Activated T-helper 17 cell treated with anti-CD3 and anti-CD28 coated beads, Interleukin-2, amount 50 U/mL, for 72 hours (primary cell): Measurements from ENCODE around the gene WWOX. TPM values are rescaled to one million over a fixed set of nuclear protein-coding genes. Genes with fewer than 3 reads are reported as not detected.

Experiments
- ATAC-seq: fragments of 150-1000 bp; cut with Tn5 transposase; replicated peaks from 2 replicates; pipeline ENCODE4 v1.10.0; 2021; ENCODE audit warnings: mild to moderate bottlenecking, moderate library complexity
- H3K27ac Mint-ChIP-seq: one replicate; pipeline ENCODE4 v1.8.0; 2022; ENCODE audit warnings: mixed read lengths
- H3K27me3 Mint-ChIP-seq: one replicate; pipeline ENCODE4 v1.8.0; 2022; ENCODE audit warnings: mixed read lengths
- H3K36me3 Mint-ChIP-seq: one replicate; pipeline ENCODE4 v1.8.0; 2022; ENCODE audit warnings: low read depth, mild to moderate bottlenecking, mixed read lengths
- H3K4me1 Mint-ChIP-seq: one replicate; pipeline ENCODE4 v1.8.0; 2022; ENCODE audit warnings: mixed read lengths
- H3K4me3 Mint-ChIP-seq: one replicate; pipeline ENCODE4 v1.8.0; 2022; ENCODE audit warnings: mild to moderate bottlenecking, mixed read lengths
- H3K9me3 Mint-ChIP-seq: one replicate; pipeline ENCODE4 v1.8.0; 2022; ENCODE audit warnings: mixed read lengths
- total RNA-seq, 2 donors: library from RNA; stranded (reverse); gene quantifications; one replicate each; pipeline ENCODE4 v1.2.3, GENCODE V29; 2022

WWOX gene
- total RNA-seq, 2 donors from 2014 or later: 9.4 to 16.5 TPM

DNA sequence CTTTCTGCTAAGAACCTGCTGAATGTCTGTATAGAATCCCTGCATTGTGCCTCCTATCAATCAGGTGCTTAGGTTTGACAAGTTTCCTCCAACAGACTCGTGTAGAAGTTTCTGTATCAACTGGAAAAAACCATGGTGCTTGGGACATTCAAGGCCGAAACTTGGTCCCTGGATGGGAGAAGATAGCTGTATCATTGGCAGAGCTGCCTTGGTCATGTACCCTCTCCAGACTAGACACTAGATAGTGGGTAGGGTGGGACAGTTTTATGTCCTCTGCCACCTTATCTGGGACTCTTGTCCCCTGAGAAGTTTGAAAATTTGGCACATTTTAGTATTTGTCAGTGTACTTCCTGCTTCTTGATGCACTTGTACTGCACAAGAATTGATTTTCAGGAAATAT, 520.8 kb downstream of the WWOX start:
- ATAC-seq: no peak
- H3K27me3 Mint-ChIP-seq: no peaks in the 10 kb centered on the region
- H3K9me3 Mint-ChIP-seq: no peaks in the 10 kb centered on the region
- no peak overlapping the region for H3K27ac Mint-ChIP-seq
- no peaks in the 10 kb centered on the region for H3K4me1 Mint-ChIP-seq
- no peaks in the 10 kb centered on the region for H3K36me3 Mint-ChIP-seq
- H3K4me3 Mint-ChIP-seq: no peak overlapping the region

DNA sequence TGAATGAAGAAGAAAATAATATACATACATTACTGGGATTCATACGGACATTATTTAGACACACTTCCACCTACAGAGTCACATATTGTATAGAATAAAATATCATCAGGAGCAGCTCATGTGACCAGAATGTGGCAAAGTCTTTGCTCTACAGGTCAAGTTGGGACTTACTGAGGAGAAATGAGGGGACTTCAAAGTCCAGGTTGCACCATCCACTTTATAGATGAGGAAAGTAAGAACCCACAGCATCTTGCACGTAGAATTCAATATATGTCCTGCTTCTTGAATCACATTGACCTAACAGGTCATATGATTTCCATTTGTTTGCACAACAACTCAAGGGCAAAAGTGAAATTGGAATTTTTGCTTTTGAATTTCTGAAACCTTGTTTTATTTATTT, 524.3 kb downstream of the WWOX start:
- no peak overlapping the region for H3K27ac Mint-ChIP-seq
- no peak overlapping the region for H3K4me3 Mint-ChIP-seq
- no peaks in the 10 kb centered on the region for H3K27me3 Mint-ChIP-seq
- H3K36me3 Mint-ChIP-seq: no peaks in the 10 kb centered on the region
- H3K4me1 Mint-ChIP-seq: no peaks in the 10 kb centered on the region
- ATAC-seq: no peak
- H3K9me3 Mint-ChIP-seq: peaks cover 7% of the 10 kb centered on the region

DNA sequence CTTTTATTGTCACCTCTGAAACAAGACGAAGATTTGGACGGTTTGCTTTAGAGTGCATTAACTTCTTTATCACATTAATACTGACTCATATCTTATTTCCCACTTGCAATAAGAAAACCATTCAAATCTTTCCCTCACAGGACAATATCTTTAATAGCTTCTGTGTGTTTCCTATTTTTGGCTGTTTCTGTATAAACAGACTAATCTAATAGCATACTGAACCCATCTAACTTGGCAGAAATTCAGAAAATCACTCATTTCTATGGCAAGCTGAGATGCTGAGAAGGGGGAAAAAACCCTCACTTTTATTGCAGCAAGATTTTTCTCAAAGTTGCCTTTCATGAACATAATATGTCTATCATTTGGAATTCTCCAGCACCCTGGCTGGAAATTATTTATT, 524.9 kb downstream of the WWOX start:
- H3K9me3 Mint-ChIP-seq: peaks cover 7% of the 10 kb centered on the region

DNA sequence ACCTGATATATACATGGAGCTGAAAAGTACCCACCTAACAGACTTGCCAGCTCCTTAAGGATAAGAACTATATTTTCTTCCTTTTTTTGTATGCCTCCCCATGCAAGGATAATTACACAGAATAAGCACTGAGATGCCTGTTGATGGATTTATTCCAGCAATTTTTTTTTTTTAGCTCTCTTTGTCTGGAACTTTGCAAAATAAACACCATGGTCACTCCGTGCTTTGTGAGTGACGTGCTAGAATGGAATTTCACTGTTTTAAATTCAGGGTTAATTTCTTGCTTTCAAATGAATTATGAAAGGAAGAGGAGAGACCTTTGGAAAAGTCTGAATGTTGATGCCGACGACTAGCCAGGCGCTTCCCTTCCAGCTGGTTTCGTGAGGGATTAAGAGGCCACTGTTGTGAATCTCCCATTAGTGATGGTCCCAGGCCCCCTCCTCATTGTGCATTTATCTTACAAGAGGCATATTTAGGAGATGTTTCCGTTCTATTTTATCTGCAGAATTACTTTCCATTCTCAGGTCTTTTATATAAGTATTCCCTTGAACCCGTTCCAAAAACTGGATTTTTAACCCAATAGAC, 529.1 kb downstream of the WWOX start:
- Mint-ChIP-seq H3K4me3 (no peak overlapping the region), H3K27ac (no peak overlapping the region), H3K36me3 (no peaks in the 10 kb centered on the region), H3K27me3 (no peaks in the 10 kb centered on the region), H3K9me3 (peaks cover 11% of the 10 kb centered on the region), H3K4me1 (no peaks in the 10 kb centered on the region)
- ATAC-seq: no peak

More for the DNA sequence above, 524.9 kb downstream of the WWOX start:
- Mint-ChIP-seq H3K27ac (no peak overlapping the region), H3K4me1 (no peaks in the 10 kb centered on the region), H3K27me3 (no peaks in the 10 kb centered on the region), H3K4me3 (no peak overlapping the region), H3K36me3 (no peaks in the 10 kb centered on the region)
- no peak for ATAC-seq

DNA sequence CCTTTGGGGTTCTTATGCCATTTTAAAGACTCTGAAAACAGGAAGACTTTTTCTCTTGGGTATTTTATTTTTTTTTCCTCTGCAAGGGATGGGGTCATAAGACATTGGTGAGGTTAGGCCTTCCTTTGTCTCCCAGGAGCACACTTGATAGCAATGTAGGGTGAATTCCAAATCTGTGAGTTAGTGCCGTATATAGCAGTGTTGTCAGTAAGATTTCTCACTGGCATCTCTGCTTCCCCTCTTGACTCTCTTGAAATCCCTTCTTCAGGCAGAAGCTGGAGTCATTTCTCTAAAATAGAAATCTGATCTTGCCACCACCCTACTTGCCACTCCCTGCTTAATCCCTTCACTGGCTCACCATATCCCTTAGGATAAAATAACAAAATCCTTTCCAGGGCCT, 529.7 kb downstream of the WWOX start:
- no peak overlapping the region for H3K4me3 Mint-ChIP-seq
- H3K36me3 Mint-ChIP-seq: no peaks in the 10 kb centered on the region
- H3K27me3 Mint-ChIP-seq: no peaks in the 10 kb centered on the region
- H3K27ac Mint-ChIP-seq: no peak overlapping the region
- ATAC-seq: no peak
- peaks cover 11% of the 10 kb centered on the region for H3K9me3 Mint-ChIP-seq
- no peaks in the 10 kb centered on the region for H3K4me1 Mint-ChIP-seq

DNA sequence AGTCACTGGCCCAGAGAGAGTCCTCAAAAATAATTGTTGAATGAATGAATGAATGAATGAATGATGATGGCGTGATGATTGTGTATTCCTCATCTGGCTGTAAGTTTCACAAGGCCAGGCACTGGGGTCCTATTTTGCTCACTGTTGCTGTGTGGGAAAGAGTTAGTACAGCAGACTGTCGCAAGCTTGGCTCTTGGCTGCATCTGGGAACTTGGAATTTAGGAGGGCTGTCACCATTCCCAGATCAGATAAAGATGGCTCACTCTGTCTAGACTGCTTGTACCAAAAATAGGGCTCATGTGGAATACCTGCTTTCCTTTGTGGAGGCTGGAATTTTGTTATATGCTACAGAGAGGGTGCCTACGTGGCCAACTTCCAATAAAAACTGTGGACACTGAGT, 530.6 kb downstream of the WWOX start:
- peaks cover 11% of the 10 kb centered on the region for H3K9me3 Mint-ChIP-seq
- H3K27ac Mint-ChIP-seq: no peak overlapping the region
- no peak overlapping the region for H3K4me3 Mint-ChIP-seq
- no peak for ATAC-seq
- H3K27me3 Mint-ChIP-seq: no peaks in the 10 kb centered on the region
- H3K36me3 Mint-ChIP-seq: no peaks in the 10 kb centered on the region
- H3K4me1 Mint-ChIP-seq: no peaks in the 10 kb centered on the region

DNA sequence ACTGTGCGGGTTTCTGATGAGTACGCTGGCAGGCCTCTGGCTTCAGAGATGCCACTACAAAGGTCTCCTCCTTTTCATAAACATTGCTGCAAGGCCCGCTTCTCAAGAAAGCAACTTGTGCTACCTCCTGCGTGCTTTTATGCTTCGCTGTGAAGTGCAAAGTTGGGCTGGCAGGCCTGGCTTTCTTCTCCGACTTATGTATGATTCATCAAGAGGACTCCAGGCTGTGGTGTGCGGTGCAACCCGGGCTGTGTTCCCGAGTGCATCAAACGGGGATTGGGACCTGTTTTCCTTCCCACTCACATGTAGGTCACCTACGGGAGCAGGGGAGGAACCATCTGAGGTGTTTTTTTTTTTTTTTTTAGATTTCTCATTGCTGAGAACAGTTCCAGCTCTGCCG, 534.1 kb downstream of the WWOX start:
- Mint-ChIP-seq H3K4me3 (no peak overlapping the region), H3K27me3 (no peaks in the 10 kb centered on the region), H3K9me3 (peaks cover 4% of the 10 kb centered on the region), H3K4me1 (no peaks in the 10 kb centered on the region), H3K27ac (no peak overlapping the region), H3K36me3 (no peaks in the 10 kb centered on the region)
- ATAC-seq: no peak

DNA sequence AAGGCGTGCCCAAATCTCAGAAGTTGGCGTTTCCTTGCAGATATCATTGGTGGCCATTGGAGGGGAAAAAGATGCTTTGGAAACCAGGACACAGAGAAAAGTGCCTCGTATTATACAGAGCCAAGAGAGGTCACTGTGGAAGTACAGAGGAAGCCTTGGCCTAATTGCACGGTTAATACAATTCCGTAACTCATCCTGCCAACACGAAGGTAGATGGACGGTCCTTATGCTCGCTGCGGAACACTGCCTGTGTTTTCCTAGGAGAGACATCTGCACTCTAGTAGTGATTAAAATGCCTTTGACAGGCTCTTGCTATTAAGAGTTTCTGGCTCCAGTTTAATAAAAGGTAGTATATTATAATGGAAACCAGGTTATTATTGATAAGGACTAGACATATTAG, 536.4 kb downstream of the WWOX start:
- H3K9me3 Mint-ChIP-seq: no peaks in the 10 kb centered on the region

DNA sequence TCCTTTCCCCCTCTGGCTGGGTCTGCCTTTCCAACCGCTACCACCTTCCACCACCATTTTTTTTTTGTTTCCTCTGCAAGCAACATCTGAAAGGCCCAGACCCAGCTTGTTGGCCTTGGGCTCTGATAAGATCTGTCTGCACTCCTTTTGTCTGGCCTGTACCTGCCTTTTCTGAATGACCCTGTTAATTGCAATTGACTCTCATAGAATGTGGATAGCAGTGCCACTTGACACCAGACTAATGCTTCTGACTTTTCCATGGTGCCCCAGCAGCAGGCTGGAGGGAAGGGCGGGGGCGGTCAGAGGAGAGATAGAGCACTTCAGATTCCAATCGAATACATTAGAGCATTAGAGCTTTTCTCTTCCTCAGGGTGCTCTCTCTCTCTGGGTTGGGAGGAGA, 538.9 kb downstream of the WWOX start:
- Mint-ChIP-seq H3K9me3 (no peaks in the 10 kb centered on the region), H3K36me3 (no peaks in the 10 kb centered on the region), H3K4me1 (no peaks in the 10 kb centered on the region), H3K4me3 (no peak overlapping the region), H3K27me3 (no peaks in the 10 kb centered on the region), H3K27ac (no peak overlapping the region)
- no peak for ATAC-seq

More for the DNA sequence above, 536.4 kb downstream of the WWOX start:
- no peaks in the 10 kb centered on the region for H3K36me3 Mint-ChIP-seq
- no peaks in the 10 kb centered on the region for H3K27me3 Mint-ChIP-seq
- ATAC-seq: no peak
- H3K27ac Mint-ChIP-seq: no peak overlapping the region
- H3K4me3 Mint-ChIP-seq: no peak overlapping the region
- no peaks in the 10 kb centered on the region for H3K4me1 Mint-ChIP-seq

DNA sequence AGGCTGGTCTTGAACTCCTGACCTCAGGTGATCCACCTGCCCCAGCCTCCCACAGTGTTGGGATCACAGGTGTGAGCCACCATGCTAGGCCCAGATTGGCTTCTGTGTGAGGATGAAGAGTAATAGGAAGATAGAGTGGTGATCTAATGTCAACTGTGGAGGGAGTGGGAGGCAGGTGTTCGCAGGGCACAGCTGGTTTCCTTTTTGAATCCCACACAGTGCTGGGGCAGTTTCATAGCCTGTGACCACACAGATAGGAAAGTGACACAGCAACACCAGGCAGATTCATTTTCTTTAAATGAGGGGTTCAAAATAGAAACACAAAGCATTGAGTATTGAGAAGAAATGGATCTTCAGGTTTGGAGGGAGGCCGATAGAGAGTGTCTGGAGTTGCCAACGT, 540.3 kb downstream of the WWOX start:
- no peak overlapping the region for H3K4me3 Mint-ChIP-seq
- no peaks in the 10 kb centered on the region for H3K27me3 Mint-ChIP-seq
- ATAC-seq: peak; percentile 84
- H3K27ac Mint-ChIP-seq: no peak overlapping the region
- H3K4me1 Mint-ChIP-seq: no peaks in the 10 kb centered on the region
- H3K9me3 Mint-ChIP-seq: no peaks in the 10 kb centered on the region
- no peaks in the 10 kb centered on the region for H3K36me3 Mint-ChIP-seq

DNA sequence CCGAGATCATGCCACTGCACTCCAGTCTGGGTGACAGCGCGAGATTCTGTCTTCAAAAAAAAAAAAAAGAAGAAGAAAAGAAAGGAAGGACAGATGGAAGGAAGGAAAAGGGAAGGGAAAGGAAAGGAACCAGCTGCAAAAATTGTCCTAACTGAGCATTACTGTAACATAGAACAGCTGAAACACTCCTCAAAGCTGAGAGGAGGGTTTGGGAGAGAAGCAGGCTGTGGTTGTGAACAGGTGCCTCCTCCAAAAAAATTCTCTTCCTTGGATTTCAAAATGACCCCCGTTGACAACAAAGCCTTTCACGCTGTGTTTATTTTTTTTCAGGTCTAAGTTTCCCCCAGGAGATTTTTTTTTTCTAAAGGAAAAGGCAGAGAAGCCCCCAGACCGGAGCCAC, 541.4 kb downstream of the WWOX start:
- ATAC-seq: no peak
- Mint-ChIP-seq H3K27me3 (no peaks in the 10 kb centered on the region), H3K4me3 (no peak overlapping the region), H3K36me3 (no peaks in the 10 kb centered on the region), H3K4me1 (no peaks in the 10 kb centered on the region), H3K27ac (no peak overlapping the region), H3K9me3 (no peaks in the 10 kb centered on the region)

DNA sequence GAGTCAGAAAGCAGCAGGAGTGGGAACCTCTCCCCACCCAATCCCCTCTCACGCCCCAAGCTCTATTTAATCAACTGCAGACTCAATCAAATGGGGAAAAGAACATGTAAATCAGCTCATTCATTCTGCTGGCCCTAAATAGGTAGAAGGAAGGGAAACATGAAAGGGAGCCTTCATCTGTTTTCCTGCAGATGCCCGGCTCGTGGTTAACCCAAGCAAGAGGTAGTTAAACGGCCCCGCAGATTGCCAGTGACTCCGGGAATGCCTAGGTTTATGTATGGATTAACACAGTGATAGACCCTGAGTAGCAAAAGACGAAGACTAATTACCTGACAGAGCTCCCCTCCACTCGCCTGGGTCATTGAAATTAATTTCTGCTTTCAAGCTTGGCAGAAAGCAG, 542.0 kb downstream of the WWOX start:
- Mint-ChIP-seq H3K4me1 (no peaks in the 10 kb centered on the region), H3K27ac (no peak overlapping the region), H3K27me3 (no peaks in the 10 kb centered on the region), H3K9me3 (no peaks in the 10 kb centered on the region), H3K36me3 (no peaks in the 10 kb centered on the region), H3K4me3 (no peak overlapping the region)
- ATAC-seq: no peak

DNA sequence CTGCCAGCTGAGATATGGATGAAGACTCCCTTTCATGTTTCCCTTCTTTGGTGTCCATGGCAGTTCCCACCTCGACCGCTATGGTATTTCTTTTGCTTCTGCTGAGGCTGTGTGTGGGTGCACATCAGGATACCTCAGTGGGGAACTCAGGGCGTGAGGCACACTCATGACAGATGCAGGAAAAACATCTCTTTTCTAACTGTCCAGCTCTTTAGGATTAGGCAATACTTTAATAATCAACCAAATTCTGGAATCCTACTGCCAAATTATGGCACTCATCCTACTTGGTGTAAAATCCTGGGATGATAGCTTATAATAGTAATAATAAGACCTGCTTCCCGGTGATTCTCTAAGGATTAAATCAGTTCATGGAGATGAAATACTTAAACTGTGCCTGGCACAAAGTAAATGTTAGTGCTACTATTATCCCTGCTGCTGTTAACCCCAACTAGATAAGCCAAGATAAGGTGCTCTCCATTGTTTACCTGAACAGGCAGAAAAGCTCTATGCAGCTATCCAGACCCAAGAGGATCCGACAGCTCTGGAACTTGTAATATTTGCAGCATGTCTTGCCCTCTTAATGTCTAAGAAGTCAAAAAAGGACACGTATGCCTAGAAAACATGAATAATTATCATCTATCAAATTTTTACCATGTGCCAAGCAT, 543.3 kb downstream of the WWOX start:
- no peaks in the 10 kb centered on the region for H3K27me3 Mint-ChIP-seq
- H3K4me3 Mint-ChIP-seq: no peak overlapping the region
- ATAC-seq: no peak
- no peaks in the 10 kb centered on the region for H3K4me1 Mint-ChIP-seq
- H3K27ac Mint-ChIP-seq: no peak overlapping the region
- no peaks in the 10 kb centered on the region for H3K9me3 Mint-ChIP-seq
- H3K36me3 Mint-ChIP-seq: no peaks in the 10 kb centered on the region

DNA sequence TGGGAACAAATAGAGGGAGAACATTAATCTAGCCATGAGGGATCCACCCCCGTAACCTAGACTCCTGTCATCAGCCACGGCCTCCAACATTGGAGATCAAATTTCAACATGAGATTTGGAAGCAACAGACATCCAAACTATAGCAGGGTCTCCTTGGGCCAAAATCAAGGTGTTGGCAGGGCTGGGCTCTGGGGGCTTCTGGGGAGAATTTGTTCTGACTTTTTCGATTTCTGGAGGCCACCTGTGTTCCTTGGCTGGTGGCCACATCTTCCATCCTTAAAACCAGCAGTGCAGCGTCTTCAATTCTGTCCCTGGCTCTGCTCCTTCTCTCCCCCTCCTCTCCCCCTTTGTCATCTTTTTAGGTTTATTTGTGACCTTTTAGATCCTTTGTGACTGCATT, 546.2 kb downstream of the WWOX start:
- H3K27me3 Mint-ChIP-seq: no peaks in the 10 kb centered on the region
- ATAC-seq: no peak
- no peaks in the 10 kb centered on the region for H3K9me3 Mint-ChIP-seq
- H3K36me3 Mint-ChIP-seq: no peaks in the 10 kb centered on the region
- no peak overlapping the region for H3K27ac Mint-ChIP-seq
- H3K4me3 Mint-ChIP-seq: no peak overlapping the region
- H3K4me1 Mint-ChIP-seq: no peaks in the 10 kb centered on the region

DNA sequence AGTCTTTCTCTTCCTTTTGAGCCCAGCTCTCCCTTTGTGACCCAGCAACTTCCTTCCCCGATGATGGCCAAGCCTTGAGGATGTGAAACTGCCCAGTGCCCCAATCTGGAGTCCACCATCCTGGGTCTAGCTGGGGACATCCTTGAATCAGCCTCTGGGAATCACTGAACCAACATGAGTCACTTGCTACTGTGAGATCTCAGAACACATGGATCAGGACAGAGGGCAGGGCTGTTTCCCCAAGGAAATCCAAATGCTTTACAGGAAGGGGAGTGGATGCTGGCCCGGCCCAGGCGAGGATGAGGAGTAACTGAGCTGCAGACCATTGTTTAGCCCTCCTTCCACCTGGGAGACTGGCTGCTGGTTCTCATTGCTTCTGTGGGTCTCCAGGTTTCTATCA, 547.6 kb downstream of the WWOX start:
- H3K27ac Mint-ChIP-seq: no peak overlapping the region
- H3K4me3 Mint-ChIP-seq: no peak overlapping the region
- no peaks in the 10 kb centered on the region for H3K4me1 Mint-ChIP-seq
- no peak for ATAC-seq
- no peaks in the 10 kb centered on the region for H3K27me3 Mint-ChIP-seq
- no peaks in the 10 kb centered on the region for H3K36me3 Mint-ChIP-seq
- no peaks in the 10 kb centered on the region for H3K9me3 Mint-ChIP-seq

DNA sequence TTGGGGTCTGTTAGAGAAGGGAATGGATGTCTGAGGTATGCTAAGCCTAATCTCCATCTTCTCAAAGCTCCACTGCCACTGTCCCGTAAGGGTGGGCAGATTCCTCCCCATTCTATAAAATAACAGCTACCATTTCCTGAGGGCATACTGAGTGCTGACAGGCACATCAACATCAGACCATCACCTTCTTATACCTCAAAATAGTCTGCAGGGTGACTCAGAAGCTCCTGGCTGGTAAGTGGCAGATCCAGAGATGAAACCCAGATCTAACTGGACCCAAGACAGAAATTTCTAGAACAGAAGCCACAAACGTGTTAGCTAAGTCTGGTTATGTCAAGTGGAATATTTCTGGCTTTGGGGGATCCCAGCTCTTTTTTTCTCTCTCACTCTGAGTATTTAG, 548.0 kb downstream of the WWOX start:
- no peak for ATAC-seq
- Mint-ChIP-seq H3K9me3 (no peaks in the 10 kb centered on the region), H3K36me3 (no peaks in the 10 kb centered on the region), H3K4me3 (no peak overlapping the region), H3K27me3 (no peaks in the 10 kb centered on the region), H3K27ac (no peak overlapping the region), H3K4me1 (no peaks in the 10 kb centered on the region)
